Measurements from ENCODE around the gene SMIM27.

Gene SMIM27

DNA sequence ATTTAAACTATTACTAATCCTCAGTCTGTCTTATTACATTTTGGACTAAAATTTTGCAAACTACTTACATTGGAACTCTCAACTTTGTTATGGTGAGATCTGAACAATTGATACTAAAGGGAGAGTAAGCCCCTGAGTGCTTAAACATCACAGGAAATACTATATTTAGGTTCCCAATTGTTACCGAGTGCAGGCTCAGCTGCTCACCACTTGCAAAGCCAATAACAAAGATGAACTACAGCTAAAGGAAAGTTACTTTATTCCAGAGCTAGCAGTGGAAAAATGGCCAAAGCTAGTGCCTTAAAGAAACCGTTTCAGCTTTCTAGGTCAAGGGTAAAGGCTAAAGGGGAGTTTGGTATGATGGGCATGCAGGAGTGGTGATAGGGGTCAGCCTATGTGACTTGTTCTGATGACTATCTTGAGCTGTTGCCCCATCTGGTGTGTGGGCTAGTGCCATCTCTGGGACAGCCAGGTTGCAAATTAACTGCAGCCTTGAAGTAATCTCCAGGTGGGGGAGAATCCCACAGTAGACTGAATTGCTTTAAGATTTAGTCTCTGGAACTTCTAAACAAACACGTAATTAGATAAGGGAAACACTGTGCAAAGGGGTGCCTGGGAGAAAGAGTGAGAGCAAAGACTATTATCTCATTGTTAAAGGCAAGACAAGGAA is 28.6 kb downstream of the SMIM27 start:
- H3K36me3 ChIP-seq (ENCODE audit: insufficient read depth, low read length), result no peaks in the 10 kb centered on the region
- H3K79me2 ChIP-seq (ENCODE audit: insufficient read depth, low read length), result no peaks in the 10 kb centered on the region
- no peak overlapping the region for H3K9ac ChIP-seq (ENCODE audit: low read depth, low read length)
- ATAC-seq (ENCODE audit: insufficient read depth, low read depth) (no peak), DNase-seq (no peak)
- H3K27me3 ChIP-seq (ENCODE audit: insufficient read depth, low read length, poor library complexity), result peaks cover 3% of the 10 kb centered on the region
- H3K4me1 ChIP-seq (ENCODE audit: insufficient read depth, low read length), result no peaks in the 10 kb centered on the region
- no peak overlapping the region for H3K4me3 ChIP-seq (ENCODE audit: low read depth in 1 of 2, low read length in 2 of 2)
- H4K20me1 ChIP-seq (ENCODE audit: insufficient read depth, low read length), result no peaks in the 10 kb centered on the region
- H2AFZ ChIP-seq (ENCODE audit: low read depth, low read length), result no peak overlapping the region
- H3K27ac ChIP-seq (ENCODE audit: low read length), result no peak overlapping the region
- no peak for TF ChIP-seq EZH2 (IDR thresholded peaks at IDR 0.05; ENCODE audit: borderline replicate concordance, low read depth, low read length, severe bottlenecking)
- TF ChIP-seq, protein P1, sequence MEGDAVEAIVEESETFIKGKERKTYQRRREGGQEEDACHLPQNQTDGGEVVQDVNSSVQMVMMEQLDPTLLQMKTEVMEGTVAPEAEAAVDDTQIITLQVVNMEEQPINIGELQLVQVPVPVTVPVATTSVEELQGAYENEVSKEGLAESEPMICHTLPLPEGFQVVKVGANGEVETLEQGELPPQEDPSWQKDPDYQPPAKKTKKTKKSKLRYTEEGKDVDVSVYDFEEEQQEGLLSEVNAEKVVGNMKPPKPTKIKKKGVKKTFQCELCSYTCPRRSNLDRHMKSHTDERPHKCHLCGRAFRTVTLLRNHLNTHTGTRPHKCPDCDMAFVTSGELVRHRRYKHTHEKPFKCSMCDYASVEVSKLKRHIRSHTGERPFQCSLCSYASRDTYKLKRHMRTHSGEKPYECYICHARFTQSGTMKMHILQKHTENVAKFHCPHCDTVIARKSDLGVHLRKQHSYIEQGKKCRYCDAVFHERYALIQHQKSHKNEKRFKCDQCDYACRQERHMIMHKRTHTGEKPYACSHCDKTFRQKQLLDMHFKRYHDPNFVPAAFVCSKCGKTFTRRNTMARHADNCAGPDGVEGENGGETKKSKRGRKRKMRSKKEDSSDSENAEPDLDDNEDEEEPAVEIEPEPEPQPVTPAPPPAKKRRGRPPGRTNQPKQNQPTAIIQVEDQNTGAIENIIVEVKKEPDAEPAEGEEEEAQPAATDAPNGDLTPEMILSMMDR (IDR thresholded peaks at IDR 0.05; ENCODE audit: borderline replicate concordance, extremely low read depth, low read length, poor library complexity, severe bottlenecking), result no peak
- no peak overlapping the region for H3K4me2 ChIP-seq (ENCODE audit: insufficient read depth, low read length)
- H3K9me3 ChIP-seq (ENCODE audit: insufficient read depth, low read length, severe bottlenecking), result no peaks in the 10 kb centered on the region

DNA sequence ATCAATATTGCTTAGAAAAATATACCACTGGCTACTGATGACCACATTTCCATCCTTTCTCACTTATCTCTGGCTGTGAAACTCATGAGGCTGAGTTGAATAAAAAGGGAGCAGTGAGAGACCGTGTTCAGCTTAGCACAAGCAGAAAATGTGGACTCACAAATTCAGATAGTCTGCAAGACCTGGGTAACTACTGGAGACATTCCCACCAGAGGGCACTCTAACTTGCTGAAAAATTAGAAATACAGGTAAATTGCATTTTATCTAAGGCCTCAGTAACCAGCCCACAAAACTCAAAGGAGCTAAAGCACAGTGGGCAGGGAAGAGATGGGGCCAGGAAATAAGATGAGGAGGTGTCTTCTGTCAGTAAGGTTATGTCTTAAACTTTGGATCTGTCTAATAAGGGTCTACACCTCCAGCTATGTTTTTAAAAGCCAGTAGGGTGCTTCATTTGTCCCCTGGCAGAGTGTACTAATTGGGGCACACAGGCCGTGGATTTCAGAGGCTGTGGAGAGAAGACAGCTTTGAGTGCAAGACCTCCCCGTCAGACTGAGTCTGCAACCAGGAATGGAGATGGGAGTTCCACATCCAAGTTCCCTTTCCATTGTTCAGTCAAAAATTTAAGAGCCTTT is 29.5 kb downstream of the SMIM27 start:
- H3K4me2 ChIP-seq (ENCODE audit: insufficient read depth, low read length), result no peak overlapping the region
- H3K9ac ChIP-seq (ENCODE audit: low read depth, low read length), result no peak overlapping the region
- TF ChIP-seq EZH2 (IDR thresholded peaks at IDR 0.05; ENCODE audit: borderline replicate concordance, low read depth, low read length, severe bottlenecking), result no peak
- TF ChIP-seq, protein P1 (IDR thresholded peaks at IDR 0.05; ENCODE audit: borderline replicate concordance, extremely low read depth, low read length, poor library complexity, severe bottlenecking), result peak; percentile 66
- no peaks in the 10 kb centered on the region for H3K79me2 ChIP-seq (ENCODE audit: insufficient read depth, low read length)
- H3K4me1 ChIP-seq (ENCODE audit: insufficient read depth, low read length), result no peaks in the 10 kb centered on the region
- peaks cover 3% of the 10 kb centered on the region for H3K27me3 ChIP-seq (ENCODE audit: insufficient read depth, low read length, poor library complexity)
- no peak overlapping the region for H2AFZ ChIP-seq (ENCODE audit: low read depth, low read length)
- no peaks in the 10 kb centered on the region for H3K36me3 ChIP-seq (ENCODE audit: insufficient read depth, low read length)
- DNase-seq (peak; percentile 28), ATAC-seq (ENCODE audit: insufficient read depth, low read depth) (peak; percentile 70)
- H4K20me1 ChIP-seq (ENCODE audit: insufficient read depth, low read length), result no peaks in the 10 kb centered on the region
- no peak overlapping the region for H3K4me3 ChIP-seq (ENCODE audit: low read depth in 1 of 2, low read length in 2 of 2)
- no peak overlapping the region for H3K27ac ChIP-seq (ENCODE audit: low read length)
- H3K9me3 ChIP-seq (ENCODE audit: insufficient read depth, low read length, severe bottlenecking), result no peaks in the 10 kb centered on the region

DNA sequence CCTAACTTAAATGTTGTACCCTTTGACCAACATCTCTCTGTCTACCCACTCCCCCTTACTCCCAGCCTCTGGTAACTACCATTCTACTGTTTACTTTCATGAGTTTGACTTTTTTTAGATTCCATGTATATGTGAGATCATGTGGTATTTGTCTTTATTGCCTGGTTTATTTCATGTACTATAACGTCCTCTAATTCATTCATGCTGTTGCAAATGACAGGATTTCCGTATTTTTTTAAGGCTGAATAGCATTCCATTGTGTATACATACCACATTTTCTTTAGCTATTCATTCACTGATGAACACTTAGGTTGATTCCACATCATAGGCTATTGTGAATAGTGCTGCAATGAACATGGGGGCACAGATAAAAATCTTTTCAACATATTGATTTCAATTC is 32.7 kb downstream of the SMIM27 start:
- H3K9me3 ChIP-seq (ENCODE audit: insufficient read depth, low read length, severe bottlenecking), result no peaks in the 10 kb centered on the region
- no peak overlapping the region for H3K4me3 ChIP-seq (ENCODE audit: low read depth in 1 of 2, low read length in 2 of 2)
- no peaks in the 10 kb centered on the region for H3K79me2 ChIP-seq (ENCODE audit: insufficient read depth, low read length)
- no peak overlapping the region for H3K4me2 ChIP-seq (ENCODE audit: insufficient read depth, low read length)
- no peak for ATAC-seq (ENCODE audit: insufficient read depth, low read depth)
- H3K36me3 ChIP-seq (ENCODE audit: insufficient read depth, low read length), result no peaks in the 10 kb centered on the region
- no peaks in the 10 kb centered on the region for H3K27me3 ChIP-seq (ENCODE audit: insufficient read depth, low read length, poor library complexity)
- H3K27ac ChIP-seq (ENCODE audit: low read length), result no peak overlapping the region
- H3K4me1 ChIP-seq (ENCODE audit: insufficient read depth, low read length), result no peaks in the 10 kb centered on the region
- no peak for DNase-seq
- no peak for TF ChIP-seq EZH2 (IDR thresholded peaks at IDR 0.05; ENCODE audit: borderline replicate concordance, low read depth, low read length, severe bottlenecking)
- TF ChIP-seq, protein P1 (IDR thresholded peaks at IDR 0.05; ENCODE audit: borderline replicate concordance, extremely low read depth, low read length, poor library complexity, severe bottlenecking), result no peak
- H2AFZ ChIP-seq (ENCODE audit: low read depth, low read length), result no peak overlapping the region
- no peaks in the 10 kb centered on the region for H4K20me1 ChIP-seq (ENCODE audit: insufficient read depth, low read length)
- no peak overlapping the region for H3K9ac ChIP-seq (ENCODE audit: low read depth, low read length)
